Keratinocyte (primary cell): Measurements from ENCODE around the gene OR9A2.

ENCODE experiments used
- EZH2 ChIP-seq: IDR thresholded peaks from one replicate; pipeline ENCODE4 v1.6.1; 2012; ENCODE audit warnings: inconsistent platforms, mild to moderate bottlenecking, low read length, moderate library complexity
- TF ChIP-seq, protein P1 (sequence below), 3 experiments: IDR thresholded peaks in 1 of 3; conservative IDR thresholded peaks in 1 of 3; optimal IDR thresholded peaks in 1 of 3; 2 replicates in 2 of 3; 3 replicates in 1 of 3; pipeline versions ENCODE3 to v1.5.1; 2011; ENCODE audit warnings: low read length in 3 of 3, mild to moderate bottlenecking in 3 of 3, moderate library complexity in 2 of 3, control low read depth in 1 of 3, inconsistent platforms in 1 of 3; ENCODE audit not compliant: insufficient read depth in 2 of 3; ENCODE audit errors: extremely low read depth in 1 of 3

DNA sequence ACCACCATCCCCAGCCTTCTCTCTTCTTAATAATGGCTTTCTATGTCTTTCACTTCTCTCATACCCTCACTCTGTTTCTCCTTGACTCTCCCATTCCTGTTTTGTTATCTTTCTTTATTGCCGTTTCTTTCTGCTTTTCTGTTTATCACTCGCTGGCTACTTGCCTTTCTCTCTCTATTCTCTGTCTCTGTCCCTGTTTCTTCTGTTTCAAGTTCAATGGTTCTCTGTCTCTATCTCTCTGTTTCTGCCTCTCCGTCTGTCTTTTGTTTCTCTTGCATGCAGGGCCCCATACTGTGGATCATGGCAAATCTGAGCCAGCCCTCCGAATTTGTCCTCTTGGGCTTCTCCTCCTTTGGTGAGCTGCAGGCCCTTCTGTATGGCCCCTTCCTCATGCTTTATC is 25.1 kb upstream of the OR9A2 start, which contains the start of gene OR6V1:
- TF ChIP-seq, protein P1, sequence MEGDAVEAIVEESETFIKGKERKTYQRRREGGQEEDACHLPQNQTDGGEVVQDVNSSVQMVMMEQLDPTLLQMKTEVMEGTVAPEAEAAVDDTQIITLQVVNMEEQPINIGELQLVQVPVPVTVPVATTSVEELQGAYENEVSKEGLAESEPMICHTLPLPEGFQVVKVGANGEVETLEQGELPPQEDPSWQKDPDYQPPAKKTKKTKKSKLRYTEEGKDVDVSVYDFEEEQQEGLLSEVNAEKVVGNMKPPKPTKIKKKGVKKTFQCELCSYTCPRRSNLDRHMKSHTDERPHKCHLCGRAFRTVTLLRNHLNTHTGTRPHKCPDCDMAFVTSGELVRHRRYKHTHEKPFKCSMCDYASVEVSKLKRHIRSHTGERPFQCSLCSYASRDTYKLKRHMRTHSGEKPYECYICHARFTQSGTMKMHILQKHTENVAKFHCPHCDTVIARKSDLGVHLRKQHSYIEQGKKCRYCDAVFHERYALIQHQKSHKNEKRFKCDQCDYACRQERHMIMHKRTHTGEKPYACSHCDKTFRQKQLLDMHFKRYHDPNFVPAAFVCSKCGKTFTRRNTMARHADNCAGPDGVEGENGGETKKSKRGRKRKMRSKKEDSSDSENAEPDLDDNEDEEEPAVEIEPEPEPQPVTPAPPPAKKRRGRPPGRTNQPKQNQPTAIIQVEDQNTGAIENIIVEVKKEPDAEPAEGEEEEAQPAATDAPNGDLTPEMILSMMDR (optimal IDR thresholded peaks at IDR 0.05 in 1 of 3, IDR thresholded peaks at IDR 0.05 in 1 of 3, conservative IDR thresholded peaks at IDR 0.05 in 1 of 3; ENCODE audit: extremely low read depth in 1 of 3, insufficient read depth in 2 of 3, low read length in 3 of 3) = no peak
- no peak for TF ChIP-seq EZH2
